ENCODE measurements around the gene WDFY2. TPM values are rescaled to one million over a fixed set of nuclear protein-coding genes. Genes with fewer than 3 reads are reported as not detected.
A peak's percentile ranks its signal among the peaks of the same experiment; 100 is the strongest.
"Not testable (repeated sequence)": the region's sequence is repeated elsewhere in the genome, so short reads cannot be mapped to it uniquely, and the experiment has no call there.

The WDFY2 gene
- total RNA-seq, 3 donors from 2014 or later: 3.4 to 9.6 (median 6.6) TPM

GRCh38 chr13:51645154-51645650 lies 60.9 kb downstream of the WDFY2 start:
- DNase-seq: no peak
- Histone ChIP-seq H3K4me3 (no peak overlapping the region), H3K36me3 (ENCODE audit: low read depth) (no peaks in the 10 kb centered on the region), H3K4me1 (ENCODE audit: low read depth) (no peaks in the 10 kb centered on the region), H3K9me3 (no peaks in the 10 kb centered on the region)
- peak; percentile 75 for ATAC-seq
- intact Hi-C loops (cut with DNase I, micrococcal nuclease): no loop called here
- TF ChIP-seq, protein P1, sequence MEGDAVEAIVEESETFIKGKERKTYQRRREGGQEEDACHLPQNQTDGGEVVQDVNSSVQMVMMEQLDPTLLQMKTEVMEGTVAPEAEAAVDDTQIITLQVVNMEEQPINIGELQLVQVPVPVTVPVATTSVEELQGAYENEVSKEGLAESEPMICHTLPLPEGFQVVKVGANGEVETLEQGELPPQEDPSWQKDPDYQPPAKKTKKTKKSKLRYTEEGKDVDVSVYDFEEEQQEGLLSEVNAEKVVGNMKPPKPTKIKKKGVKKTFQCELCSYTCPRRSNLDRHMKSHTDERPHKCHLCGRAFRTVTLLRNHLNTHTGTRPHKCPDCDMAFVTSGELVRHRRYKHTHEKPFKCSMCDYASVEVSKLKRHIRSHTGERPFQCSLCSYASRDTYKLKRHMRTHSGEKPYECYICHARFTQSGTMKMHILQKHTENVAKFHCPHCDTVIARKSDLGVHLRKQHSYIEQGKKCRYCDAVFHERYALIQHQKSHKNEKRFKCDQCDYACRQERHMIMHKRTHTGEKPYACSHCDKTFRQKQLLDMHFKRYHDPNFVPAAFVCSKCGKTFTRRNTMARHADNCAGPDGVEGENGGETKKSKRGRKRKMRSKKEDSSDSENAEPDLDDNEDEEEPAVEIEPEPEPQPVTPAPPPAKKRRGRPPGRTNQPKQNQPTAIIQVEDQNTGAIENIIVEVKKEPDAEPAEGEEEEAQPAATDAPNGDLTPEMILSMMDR (IDR thresholded peaks at IDR 0.05): no peak

GRCh38 chr13:51645761-51646670 lies 61.8 kb downstream of the WDFY2 start:
- intact Hi-C loops (cut with DNase I, micrococcal nuclease): no loop called here
- no peaks in the 10 kb centered on the region for H3K36me3 ChIP-seq (ENCODE audit: low read depth)
- no peaks in the 10 kb centered on the region for H3K9me3 ChIP-seq
- H3K4me3 ChIP-seq: no peak overlapping the region
- no peak for ATAC-seq
- DNase-seq: no peak
- TF ChIP-seq, protein P1 (IDR thresholded peaks at IDR 0.05): no peak
- no peaks in the 10 kb centered on the region for H3K4me1 ChIP-seq (ENCODE audit: low read depth)

GRCh38 chr13:51647067-51647466 lies 62.8 kb downstream of the WDFY2 start:
- no peaks in the 10 kb centered on the region for H3K9me3 ChIP-seq
- DNase-seq: no peak
- no peak for ATAC-seq
- no peaks in the 10 kb centered on the region for H3K4me1 ChIP-seq (ENCODE audit: low read depth)
- no peaks in the 10 kb centered on the region for H3K36me3 ChIP-seq (ENCODE audit: low read depth)
- intact Hi-C loops (cut with DNase I, micrococcal nuclease): no loop called here
- H3K4me3 ChIP-seq: no peak overlapping the region
- TF ChIP-seq, protein P1 (IDR thresholded peaks at IDR 0.05): no peak

DNA sequence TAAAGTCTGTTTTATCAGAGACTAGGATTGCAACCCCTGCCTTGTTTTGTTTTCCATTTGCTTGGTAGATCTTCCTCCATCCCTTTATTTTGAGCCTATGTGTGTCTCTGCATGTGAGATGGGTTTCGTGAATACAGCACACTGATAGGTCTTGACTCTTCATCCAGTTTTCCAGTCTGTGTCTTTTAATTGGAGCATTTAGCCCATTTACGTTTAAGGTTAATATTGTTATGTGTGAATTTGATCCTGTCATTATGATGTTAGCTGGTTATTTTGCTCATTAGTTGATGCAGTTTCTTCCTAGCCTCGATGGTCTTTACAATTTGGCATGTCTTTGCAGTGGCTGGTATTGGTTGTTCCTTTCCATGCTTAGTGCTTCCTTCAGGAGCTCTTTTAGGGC lies 67.9 kb downstream of the WDFY2 start:
- intact Hi-C loops (cut with DNase I, micrococcal nuclease); H3K4me3 ChIP-seq; ATAC-seq; H3K4me1 ChIP-seq (ENCODE audit: low read depth); H3K9me3 ChIP-seq; H3K36me3 ChIP-seq (ENCODE audit: low read depth); DNase-seq: not testable (repeated sequence)

DNA sequence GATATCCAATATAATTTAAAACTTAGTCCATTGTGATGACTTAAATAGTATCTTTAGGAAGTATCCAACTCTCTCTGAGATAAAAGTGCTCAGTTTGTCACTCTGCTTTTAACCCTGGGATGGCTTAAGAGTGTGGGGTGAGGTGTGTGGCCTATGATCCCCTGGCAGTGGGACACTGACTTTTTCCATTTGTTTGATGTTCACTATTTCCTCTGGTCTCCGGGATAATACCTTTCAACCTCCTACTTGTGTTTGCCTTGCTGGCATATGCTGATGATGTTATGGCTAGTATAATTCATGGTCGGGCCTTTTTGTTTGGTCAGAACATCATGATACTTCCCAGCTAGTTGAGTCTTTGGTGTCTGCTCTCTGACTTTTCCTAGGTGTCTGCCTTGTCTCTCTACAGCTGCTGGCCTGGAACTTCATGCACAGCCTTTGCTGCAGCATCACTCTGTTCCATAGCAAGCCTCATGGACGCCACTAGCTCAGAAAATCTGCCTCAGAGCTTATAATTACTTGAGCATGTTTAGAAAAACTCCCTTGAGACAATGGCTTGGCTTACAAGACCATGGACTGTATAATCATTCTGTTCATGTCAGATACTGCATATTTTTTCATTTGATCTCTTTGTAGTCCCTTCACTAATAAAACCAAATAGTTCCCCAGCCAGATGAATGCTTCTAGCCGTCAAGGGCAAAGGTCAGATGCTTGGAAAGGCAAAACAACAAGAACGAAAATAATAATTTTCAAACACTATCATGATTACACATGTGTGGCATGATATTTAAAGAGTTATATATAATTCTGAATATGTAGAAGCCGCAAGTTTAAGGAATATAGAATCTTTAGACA lies 75.2 kb downstream of the WDFY2 start:
- DNase-seq: no peak
- Histone ChIP-seq H3K36me3 (ENCODE audit: low read depth) (no peaks in the 10 kb centered on the region), H3K9me3 (no peaks in the 10 kb centered on the region), H3K4me3 (no peak overlapping the region), H3K4me1 (ENCODE audit: low read depth) (no peaks in the 10 kb centered on the region)
- TF ChIP-seq, protein P1 (IDR thresholded peaks at IDR 0.05): no peak
- intact Hi-C loops (cut with DNase I, micrococcal nuclease): no loop called here
- no peak for ATAC-seq

DNA sequence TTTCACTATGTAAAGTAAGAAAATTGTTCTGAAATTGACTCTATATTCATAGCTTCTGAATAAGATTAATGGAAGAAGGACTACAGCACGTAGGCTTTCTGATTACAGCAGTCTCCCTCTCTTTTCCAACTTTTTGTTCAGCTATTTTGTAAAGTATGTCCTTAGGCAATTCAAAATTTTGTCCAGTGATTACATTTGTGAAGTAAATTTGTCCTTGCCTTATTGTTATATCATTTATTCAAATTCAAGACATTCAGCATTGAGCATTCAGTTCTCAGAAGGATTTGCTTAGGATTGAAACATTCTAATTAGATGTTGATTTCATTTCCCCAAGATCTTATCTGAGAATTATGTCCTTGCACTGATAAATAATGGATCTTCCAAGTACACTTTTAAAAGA lies 76.6 kb downstream of the WDFY2 start:
- H3K9me3 ChIP-seq: no peaks in the 10 kb centered on the region
- TF ChIP-seq, protein P1 (IDR thresholded peaks at IDR 0.05): no peak
- DNase-seq (no peak), ATAC-seq (no peak)
- H3K4me3 ChIP-seq: no peak overlapping the region
- H3K4me1 ChIP-seq (ENCODE audit: low read depth): no peaks in the 10 kb centered on the region
- H3K36me3 ChIP-seq (ENCODE audit: low read depth): no peaks in the 10 kb centered on the region
- intact Hi-C loops (cut with DNase I, micrococcal nuclease): no loop called here
